ENCODE measurements around the gene RASGRF2.
"Not testable (repeated sequence)": the region's sequence is repeated elsewhere in the genome, so short reads cannot be mapped to it uniquely, and the experiment has no call there.

The RASGRF2 gene

DNA sequence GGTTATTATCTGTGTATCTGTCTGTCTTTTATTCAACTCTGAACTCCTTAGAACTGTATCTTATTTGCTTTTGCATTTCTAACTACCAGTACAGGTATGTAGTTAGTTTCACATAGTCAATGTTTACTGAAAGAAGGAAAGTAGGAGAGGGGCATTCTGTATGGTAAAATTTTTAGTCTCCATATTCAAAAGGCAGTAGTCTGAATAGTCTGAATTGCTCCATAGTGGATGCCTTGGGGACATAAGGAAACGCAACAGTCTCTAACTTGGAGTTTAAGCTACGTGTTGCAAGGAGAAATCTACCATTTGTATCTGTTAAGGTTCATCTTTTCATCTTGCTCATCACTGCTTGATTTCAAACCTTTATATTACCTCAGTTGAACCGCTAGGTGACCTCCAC lies 26.2 kb downstream of the RASGRF2 start:
- no peak for DNase-seq

DNA sequence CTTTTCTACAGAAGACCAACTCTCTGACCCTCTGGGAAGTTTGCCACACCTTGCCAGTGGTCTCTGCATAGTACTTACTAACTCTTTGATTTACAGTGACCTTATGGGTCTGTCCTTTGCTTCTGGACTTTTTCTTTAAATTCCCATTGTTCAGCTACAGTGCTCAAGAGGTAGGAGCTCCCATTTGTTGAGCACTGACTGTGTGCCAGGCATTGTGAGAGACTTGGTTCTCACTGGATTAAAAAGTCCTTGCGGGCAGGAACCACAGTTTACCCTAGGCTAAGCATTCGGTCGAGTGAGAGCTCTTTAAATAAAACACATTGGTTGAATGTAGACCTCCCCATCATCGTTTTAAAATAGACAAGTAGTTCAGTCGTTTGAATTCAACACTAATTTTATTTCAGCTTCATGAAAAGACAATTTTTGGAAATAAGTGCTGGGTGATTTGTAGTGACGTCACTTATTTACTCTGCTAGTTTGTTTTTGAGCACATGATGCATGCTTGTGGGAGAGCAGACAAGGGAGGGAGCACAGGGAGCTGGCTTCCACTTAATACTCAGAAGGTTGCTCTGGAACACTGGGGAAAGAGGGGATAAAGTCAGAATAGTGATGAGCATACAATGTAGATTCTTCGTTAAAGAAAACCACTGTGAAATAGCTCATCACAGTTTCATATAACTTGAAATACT lies 27.1 kb downstream of the RASGRF2 start:
- peak; percentile 39 for DNase-seq

DNA sequence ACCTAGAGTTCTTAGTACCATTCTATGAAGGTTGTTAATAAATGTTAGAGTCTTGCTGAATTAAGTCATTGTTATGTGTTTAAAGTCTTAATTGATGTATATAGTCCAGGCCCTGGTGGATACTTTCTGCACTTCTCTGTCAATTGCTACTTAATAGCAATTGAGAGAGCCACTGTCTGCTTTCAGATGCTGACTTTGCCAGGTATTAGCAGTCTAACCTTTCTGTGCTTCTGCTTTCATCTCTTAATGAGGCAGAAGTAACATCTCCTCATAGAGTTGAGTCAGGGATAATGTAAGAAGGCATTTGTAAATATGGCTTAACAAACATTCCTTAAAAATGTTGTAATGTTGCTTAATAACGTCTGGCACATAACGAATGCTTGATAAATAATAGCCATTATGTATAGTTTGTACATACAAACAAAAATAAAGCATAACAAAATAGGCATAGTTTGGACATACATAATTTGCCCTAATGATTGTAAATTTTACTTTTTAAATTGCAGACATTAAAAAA lies 28.3 kb downstream of the RASGRF2 start:
- DNase-seq = no peak

DNA sequence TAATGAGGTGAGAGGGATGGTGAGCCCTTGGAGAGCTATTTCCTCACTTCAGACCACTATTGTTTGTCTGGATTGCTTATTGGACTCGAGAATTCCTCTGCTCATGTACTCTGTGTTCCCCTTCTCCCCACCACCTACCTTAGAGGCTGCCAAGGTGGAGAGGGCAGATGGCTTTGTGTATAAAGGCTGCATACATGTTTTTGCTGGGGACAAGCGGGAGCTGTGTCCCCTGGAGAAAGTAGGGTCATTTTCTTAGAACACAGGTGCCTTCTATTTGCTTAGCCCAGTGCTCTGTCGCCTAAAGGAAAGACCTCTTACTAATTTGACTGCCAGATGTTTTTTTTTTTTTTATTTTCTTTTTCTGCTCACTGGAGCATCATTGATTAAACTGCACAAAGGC lies 29.7 kb downstream of the RASGRF2 start:
- DNase-seq = no peak

DNA sequence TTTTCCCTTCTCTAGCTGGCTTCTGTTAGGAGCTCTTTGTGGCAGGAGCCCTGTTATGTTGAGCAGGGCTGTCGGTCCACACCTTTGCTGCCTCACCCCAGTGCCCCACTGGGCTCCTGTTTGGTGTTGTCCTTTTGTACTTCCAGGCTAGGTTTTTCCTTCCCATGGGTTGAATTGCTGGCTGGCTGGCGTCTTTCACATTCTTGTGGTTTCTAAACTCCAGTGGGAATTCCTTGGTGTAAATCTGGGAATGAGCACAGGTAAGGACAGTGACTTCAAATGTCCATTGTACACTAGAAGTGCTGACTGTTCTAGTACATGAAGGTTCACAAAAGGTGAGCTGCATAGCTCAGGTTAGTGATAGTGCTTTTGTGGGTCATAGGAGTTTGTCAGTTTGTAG lies 30.4 kb downstream of the RASGRF2 start:
- DNase-seq = no peak

DNA sequence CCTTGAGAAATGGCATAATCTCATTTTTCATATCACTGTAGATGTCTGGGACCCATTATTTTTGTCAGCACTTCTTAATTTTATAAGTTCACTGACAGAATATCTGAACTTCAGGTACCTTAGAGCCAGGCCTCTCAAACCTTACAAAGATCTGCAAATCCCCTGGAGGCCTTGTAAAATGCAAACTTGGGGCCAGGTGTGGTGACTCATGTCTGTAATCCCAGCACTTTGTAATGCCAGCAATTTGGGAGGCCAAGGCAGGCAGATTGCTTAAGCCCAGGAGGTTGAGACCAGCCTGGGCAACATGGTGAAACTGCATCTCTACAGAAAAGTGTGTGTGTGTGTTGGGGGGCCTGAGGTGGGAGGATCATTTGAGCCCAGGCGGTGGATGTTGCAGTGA lies 30.8 kb downstream of the RASGRF2 start:
- no peak for DNase-seq

DNA sequence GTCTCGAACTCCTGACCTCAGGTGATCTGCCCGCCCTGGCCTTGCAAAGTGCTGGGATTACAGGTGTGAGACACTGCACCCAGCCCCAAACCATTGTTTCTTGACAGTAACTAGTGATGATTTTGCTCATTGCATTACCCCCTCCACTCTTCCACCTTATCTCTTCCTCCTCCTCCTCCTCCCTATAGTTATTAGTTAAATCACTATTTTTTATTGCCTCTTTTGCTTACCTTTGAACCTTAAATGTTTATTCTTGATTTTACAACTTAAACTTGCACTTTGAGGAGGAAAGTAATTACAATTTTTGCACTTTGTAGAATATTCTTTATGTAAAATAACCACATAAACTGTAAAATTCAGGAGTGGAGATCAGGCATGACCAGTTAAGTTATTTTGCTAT lies 35.7 kb downstream of the RASGRF2 start:
- no peak for DNase-seq

DNA sequence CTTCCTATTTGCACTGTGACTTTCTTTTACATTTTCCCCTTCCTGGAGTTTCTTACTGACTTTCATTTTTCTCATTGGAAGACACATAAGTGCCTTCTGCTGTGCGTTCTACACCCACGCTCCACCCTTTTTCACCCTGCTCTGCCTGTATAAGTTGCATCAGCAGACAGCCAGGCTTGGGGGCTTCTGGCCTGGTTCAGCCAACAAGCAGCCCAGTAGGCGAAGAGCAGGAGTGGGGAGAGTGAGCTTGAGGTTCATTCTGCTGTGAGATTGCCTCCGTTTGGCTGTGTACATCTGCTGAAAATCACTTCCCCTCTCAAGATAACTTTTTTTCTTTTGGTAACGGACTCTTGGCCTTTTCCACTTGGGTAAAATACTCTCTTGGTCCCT lies 38.4 kb downstream of the RASGRF2 start:
- no peak for DNase-seq

DNA sequence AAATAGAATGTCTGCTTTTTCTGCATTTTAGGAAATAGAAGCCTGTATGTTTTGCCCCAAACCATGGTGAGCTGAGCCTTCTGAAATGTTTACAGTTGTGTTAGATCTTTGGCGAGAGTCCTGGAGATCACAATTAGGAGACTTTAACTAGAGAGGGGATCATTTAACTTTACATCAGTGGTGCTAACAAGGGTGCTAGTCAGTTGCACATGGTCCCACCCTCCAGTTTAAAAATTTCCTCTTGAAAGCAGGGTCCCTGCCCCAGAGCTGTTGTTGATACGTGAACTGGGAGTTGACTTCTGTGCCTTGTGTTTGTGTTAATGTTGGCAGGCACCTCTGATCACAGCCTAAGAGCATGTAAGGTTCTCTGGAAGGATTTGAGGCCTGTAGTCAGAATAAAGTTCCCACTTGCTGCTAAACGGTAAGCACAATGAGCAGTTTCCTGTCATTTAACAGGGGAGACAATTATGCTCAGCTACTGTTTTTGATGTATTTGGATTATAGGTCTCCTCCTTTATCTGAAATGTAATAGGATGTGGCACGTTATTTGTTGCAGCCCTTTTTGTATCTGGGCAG lies 43.7 kb downstream of the RASGRF2 start:
- no peak for DNase-seq

DNA sequence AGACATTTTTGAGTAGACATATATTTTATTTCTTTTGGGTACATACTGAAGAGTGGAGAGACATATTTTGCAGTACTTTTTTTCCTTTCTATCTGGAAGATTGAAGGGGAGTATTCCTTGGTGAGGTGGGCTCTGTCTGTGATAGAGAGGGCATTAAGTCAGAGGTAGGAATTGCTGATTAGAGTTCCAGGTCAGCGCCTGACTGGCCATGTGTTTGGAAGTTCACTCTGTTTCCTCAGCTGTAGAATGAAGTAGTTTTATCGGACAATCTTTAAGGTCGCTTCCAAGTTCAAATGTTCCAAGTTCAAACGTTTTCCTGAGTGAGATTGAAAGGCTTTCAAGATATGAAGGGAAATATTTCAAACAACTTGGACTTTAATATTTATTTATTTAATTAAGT lies 45.5 kb downstream of the RASGRF2 start:
- DNase-seq = no peak

DNA sequence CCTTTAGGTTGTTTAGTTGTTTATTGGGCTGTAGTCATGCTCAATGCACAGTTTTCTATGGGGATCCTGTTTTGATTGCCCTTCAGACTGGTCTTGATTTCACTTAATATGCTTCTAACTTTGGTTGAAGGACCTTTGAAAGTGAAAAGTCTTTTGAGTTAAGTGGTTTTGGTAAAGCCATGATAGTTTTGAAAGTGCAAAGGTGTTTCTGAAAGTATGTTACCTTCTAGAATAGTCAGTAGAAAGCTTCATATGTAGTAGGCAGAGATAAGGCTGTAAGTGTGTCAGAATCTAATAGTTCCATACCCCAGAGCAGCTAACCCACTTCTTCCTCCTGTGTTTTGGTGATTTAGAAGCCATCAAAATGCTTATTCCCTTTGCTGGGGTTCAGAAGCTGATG lies 46.1 kb downstream of the RASGRF2 start:
- no peak for DNase-seq

DNA sequence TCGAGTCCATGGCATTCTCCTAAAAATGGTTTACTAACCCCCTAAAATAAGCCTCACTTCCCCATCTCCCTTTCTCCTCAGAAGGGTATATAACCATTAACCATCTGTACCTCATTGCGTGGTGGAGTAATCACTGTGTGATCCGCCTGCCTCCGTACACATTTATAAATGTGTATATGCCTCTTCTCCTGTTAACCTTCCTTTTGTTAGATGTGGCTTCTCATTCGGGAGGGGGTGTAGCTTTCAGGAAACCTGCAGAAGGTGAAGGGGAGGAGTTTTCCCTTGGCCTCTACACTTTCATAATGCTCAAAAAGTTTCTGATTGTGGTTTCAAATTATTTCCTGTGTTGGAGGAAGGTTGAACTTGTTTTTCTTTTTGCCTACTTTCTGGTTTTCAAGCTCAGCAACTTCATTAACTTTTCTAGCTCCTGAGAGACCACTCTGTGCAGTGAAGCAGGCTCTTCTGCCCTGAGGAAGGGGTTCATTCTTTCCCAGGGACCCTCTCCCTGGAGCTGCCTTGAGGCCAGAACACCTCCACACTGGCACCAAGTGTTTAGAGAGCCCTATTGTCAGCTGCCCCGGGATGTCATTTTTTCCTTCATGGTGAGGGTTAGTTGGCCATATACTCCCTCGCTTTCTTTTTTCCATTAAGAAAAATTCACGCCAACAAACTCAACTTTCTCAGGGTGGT lies 46.9 kb downstream of the RASGRF2 start:
- DNase-seq = no peak

DNA sequence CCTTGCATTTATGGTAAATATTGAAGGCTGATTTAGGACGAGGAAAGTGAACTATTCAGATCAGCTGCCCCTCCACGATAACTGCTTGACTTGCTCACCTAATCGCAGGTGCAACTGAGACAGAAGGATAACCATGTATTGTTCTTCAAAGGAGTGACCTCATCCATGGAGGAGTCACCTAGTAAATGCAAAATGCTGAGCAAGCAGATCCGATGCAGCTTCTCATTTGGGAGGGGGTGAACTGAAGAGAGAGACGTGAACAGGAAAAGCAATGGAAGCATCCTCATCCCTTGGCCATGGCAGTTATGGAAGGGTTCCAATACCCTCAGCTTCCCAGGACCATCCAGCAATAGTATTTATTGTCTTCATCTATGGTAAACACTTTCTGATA lies 47.5 kb downstream of the RASGRF2 start:
- DNase-seq = no peak

DNA sequence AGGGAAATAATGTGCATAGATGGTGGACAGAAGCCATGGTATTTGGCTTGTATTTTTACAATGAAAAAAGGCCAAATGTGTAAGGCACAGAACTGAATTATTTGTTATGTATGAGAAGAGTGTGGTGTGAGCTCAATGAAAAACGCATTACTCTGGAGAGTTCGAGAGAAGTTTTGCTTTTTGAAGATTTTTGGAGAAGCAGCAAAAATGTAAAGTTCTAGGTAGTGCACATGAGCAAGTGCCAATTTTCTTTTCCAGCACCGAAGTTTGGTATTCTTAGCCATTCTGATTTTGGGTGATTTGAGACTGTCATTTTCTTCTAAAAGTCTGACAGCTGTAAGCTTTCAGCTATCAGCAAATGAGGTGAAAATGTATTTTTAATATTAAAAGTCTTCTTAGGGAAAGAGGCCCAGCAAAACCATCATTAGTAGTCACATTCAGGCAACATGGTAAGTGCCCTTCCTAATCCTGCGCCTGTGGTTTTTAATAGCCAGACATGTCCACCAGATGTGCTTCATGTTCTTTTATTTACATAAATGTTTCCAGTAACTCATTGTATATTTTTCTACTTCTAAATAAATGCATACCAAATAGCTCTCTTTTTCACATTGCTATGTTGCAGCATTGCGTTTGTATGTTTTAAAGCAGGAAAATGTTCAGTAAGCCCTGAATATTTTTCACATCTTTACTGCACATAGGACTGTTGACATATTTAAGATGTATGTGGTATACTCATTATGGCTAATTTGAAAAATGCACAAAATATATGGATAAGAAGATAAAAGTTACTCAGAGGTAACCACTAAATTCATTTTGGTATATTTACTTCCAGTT lies 50.4 kb downstream of the RASGRF2 start:
- DNase-seq = no peak

DNA sequence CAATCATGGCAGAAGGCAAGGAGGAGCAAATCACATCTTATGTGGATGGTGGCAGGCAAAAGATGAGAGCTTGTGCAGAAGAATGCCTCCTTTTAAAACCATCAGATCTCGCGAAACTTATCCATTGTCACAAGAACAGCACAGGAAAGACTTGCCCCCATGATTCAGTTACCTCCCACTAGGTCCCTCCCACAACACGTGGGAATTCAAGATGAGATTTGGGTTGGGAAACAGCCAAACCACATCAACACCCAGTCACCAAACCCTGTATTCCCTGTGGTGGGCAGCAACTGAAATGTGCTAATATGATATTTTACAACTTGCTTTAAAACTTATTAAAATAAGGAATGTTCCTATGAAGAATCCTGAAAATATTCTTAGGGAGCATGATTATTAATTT lies 54.2 kb downstream of the RASGRF2 start:
- DNase-seq = no peak

DNA sequence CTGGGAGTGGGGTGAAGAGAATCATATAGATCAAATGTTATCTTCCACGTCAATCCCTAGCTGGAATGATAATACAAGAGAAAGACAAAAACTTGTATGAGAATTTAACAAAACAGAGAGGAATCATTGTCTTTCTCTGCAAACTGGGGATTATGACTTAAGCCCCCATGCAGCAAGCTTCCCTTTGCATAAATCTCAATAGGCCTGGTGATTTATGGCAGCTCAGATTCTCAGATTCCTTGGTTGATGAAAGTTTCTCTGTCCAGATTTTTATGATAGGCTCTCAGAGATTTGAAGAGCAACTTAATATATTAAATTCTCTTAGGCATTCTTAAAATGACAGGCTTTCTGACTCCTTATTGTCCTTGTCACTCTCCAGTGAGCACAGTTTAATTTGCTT lies 56.0 kb downstream of the RASGRF2 start:
- no peak for DNase-seq

DNA sequence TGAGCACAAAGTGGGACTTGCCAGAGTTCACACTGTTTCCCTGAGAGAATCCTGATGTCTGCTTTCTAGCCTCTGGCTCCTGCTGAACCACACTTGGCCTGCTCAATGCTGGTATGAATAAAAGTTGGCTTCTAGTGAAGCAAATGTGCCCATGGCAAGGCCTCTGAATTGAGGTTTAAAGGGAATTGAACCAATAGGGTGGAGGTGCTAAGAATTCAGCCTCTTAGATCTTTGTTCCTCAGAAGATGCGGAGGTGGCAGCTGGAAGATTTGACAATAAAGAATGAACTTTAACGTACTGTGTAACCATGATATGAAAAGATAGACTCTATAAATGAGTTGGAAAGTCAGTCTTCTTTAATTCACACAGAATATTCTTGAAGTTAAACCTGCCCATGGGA lies 57.2 kb downstream of the RASGRF2 start:
- DNase-seq = no peak

DNA sequence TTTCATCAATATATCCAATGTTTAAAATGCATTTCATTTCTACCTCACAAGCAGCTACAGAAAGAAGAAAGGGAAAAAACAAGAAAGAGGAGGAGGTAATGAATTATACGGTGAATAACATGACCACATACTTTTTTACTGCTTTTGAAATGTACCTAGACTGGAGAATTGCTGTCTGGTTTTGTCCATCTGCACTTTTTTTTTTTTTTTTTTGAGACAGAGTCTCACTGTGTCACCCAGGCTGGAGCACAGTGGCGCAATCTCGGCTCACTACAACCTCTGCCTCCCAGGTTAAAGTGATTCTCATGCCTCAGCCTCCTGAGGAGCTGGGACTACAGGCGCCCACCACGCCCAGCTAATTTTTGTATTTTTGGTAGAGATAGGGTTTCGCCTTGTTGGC lies 58.4 kb downstream of the RASGRF2 start:
- DNase-seq = not testable (repeated sequence)

DNA sequence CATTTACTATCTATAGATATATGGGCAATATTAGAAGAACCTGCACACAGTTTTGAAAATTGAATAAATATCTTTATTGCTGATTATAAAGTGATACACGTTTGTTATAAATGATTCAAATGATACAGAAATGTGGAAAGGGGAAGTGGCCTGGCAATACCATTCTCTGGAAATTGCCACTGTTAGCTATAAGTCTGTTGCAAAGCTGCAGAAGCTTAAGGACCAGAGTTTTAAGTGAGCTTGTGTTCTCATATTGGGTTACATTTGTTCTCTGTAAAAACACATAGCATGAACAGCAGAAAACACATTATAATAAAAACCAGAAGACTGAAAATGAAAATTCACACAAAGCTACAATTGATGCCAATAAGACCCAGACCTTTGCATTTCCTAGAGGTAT lies 59.6 kb downstream of the RASGRF2 start:
- no peak for DNase-seq

DNA sequence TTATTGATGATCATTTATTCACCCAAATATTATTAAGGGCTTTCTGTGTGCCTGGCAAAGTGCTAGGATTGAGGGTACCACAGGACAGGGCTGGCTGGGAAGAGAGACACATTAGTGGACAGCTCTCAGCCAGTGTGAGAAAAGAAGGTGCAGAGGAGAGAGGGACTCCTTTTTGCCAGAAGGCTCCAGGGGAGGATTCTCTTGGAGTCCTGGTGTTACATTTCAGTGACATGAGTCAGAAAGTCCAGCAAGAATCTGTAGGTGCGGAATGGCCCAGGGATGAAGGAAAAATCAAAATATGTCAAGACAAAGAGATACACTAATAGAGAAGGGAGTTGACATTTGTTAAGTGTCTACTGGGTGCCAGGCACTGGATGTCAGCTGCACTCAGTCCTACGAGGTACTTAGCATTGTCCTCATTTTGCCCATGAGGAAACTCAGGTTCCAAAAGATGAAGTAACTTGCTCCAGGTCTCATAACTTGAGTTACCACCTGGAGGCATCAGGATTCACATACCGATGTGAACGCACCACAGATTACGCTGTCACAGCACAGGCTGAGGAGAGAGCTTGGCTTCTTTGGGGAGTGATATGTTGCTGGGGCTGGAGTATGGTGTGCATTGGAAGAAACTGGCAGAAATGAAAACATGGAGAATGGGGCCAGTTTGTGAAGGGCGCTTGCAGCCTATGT lies 60.5 kb downstream of the RASGRF2 start:
- no peak for DNase-seq

DNA sequence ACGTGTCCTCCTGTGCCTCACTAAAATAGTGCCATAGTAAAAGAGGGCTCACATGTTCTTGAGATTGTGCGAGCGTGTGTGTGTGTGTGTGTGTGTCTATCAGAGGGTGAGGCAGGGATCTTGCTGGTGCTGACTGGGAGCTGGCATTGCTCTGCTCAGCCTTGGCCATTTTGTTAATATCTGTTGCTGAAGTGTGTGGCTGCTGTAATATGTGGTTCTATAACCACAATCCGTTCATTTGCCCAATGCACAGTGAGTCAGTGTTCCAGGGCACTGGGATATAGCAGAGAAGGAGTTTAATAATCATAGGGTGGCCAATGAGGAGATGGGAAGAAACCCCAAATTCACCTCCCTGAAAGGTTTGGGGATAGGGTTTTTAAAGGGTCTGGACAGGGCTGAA lies 61.3 kb downstream of the RASGRF2 start:
- no peak for DNase-seq

DNA sequence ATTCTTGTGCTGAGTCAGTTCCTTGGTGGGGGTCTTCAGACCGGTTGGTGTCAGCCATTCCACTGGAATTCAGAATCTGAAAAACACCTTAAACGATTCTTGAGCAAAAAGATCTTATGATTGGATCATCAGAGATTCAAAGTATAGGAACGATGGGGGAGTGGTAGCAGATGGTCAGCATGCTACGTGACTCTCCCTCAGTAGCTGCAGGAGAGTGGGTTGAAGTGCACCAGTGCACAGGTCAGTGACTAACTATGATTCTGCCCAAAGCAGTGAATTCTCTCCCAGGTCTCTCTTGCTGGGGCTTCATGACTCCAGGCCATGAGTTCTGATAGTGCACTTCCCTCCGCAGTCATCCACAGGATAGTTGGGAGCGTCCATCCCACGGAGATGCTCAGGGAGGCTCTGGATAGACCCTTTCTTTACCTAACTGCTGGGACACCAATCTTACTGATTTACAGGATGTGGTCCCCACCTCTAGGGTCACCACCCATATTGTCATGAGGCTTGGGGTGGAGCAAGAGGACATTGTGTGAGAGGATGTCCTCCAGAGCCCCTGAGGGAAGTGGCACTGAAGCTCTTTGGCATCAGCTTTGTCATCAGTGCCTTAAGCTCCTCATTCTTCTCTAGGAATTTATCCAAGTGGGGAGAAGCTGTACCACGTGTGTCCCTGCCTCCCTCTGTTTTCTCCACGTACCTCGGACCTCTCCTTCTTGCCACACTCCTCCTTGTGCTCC lies 62.0 kb downstream of the RASGRF2 start:
- DNase-seq = no peak
